PFSK-1 (cell line): ENCODE measurements around the gene FAM184B.

Experiments used
- FOXP2 ChIP-seq: optimal IDR thresholded peaks from 2 replicates; pipeline ENCODE3; 2011; ENCODE audit warnings: borderline replicate concordance, control low read depth, inconsistent platforms; ENCODE audit not compliant: insufficient read depth; ENCODE audit errors: extremely low read length, extremely low read depth
- POLR2AphosphoS5 ChIP-seq: IDR thresholded peaks from 2 replicates; pipeline ENCODE4 v1.6.1; 2012; ENCODE audit warnings: low read depth, mild to moderate bottlenecking, control low read depth, low read length, moderate library complexity
- SIN3A ChIP-seq: IDR thresholded peaks from 2 replicates; pipeline ENCODE4 v1.6.1; 2012; ENCODE audit warnings: mild to moderate bottlenecking, low read length, moderate library complexity, borderline replicate concordance; ENCODE audit not compliant: insufficient read depth
- TAF1 ChIP-seq: IDR thresholded peaks from 2 replicates; pipeline ENCODE4 v1.6.1; 2012; ENCODE audit warnings: low read length, control low read depth, borderline replicate concordance; ENCODE audit not compliant: insufficient read depth
- TF ChIP-seq, protein P1 (sequence below), 2 experiments: IDR thresholded peaks; 2 replicates each; pipeline versions ENCODE4 v1.6.1 to v1.8.0; 2011 to 2012; ENCODE audit warnings: low read depth in 2 of 2, low read length in 2 of 2, control low read depth in 1 of 2, inconsistent platforms in 1 of 2, mild to moderate bottlenecking in 1 of 2, moderate library complexity in 1 of 2; ENCODE audit not compliant: insufficient read depth in 1 of 2

FAM184B gene

DNA sequence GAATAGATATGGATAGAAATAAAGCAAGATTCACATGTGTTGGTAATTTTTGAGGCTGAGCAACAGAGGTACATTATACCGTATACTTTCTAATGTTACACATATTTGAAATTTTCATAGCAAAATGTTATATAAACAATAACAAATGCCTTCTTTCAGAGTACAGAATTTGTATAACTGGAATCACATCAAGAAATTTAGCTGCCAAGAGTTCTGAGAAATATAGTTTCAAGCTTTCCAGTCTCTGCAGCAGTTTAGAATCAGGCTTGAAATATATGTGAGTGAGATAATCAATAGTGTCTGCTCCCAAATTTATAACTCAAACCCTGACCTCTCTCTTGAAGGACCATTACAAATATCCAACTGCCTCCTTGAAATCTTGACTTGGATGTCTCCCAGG, 23.8 kb downstream of the FAM184B start:
- TF ChIP-seq SIN3A, result no peak
- no peak for TF ChIP-seq FOXP2
- TF ChIP-seq, protein P1, sequence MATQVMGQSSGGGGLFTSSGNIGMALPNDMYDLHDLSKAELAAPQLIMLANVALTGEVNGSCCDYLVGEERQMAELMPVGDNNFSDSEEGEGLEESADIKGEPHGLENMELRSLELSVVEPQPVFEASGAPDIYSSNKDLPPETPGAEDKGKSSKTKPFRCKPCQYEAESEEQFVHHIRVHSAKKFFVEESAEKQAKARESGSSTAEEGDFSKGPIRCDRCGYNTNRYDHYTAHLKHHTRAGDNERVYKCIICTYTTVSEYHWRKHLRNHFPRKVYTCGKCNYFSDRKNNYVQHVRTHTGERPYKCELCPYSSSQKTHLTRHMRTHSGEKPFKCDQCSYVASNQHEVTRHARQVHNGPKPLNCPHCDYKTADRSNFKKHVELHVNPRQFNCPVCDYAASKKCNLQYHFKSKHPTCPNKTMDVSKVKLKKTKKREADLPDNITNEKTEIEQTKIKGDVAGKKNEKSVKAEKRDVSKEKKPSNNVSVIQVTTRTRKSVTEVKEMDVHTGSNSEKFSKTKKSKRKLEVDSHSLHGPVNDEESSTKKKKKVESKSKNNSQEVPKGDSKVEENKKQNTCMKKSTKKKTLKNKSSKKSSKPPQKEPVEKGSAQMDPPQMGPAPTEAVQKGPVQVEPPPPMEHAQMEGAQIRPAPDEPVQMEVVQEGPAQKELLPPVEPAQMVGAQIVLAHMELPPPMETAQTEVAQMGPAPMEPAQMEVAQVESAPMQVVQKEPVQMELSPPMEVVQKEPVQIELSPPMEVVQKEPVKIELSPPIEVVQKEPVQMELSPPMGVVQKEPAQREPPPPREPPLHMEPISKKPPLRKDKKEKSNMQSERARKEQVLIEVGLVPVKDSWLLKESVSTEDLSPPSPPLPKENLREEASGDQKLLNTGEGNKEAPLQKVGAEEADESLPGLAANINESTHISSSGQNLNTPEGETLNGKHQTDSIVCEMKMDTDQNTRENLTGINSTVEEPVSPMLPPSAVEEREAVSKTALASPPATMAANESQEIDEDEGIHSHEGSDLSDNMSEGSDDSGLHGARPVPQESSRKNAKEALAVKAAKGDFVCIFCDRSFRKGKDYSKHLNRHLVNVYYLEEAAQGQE (IDR thresholded peaks at IDR 0.05; ENCODE audit: insufficient read depth in 1 of 2, low read depth in 2 of 2, low read length in 2 of 2), result no peak
- TF ChIP-seq POLR2AphosphoS5, result no peak
- no peak for TF ChIP-seq TAF1

DNA sequence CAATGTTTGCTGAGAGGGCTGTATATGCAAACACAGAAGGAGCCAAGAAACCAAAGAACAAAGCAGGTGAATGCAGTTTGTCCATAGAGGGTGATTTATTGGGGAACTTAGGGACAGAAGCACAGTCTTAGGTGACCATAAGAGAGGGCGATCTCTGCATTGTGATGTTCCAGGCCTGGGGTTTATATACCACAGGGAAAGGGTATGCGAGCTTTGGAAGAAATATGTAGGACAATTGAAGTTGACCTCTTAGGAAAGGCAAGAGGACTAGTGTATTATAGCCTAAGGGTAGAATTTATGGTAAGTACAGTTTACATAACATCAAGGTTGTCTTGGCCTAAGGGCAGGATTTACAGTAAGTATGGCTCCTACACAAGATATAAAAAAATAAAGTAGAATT, 27.8 kb downstream of the FAM184B start:
- TF ChIP-seq TAF1, result no peak

DNA sequence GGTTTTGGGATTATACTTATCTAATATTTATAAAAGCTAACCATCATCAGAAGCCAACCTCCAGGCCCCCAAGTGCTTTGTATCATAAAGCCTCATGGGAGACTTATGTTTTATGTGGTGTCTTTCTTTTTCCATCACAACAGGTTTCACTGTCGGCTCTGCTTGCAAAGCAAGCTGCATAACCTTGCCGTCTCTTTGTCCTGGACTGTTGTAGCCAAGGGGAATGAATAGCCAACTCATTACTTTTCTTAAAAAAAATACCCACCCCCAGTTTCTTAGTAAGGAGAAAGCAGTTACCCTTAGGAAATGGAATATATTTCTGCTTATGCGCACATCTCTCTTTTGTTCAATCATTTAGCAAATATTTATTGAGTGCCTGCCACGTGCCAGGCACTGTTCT, 40.7 kb downstream of the FAM184B start:
- TF ChIP-seq, protein P1 (IDR thresholded peaks at IDR 0.05; ENCODE audit: insufficient read depth in 1 of 2, low read depth in 2 of 2, low read length in 2 of 2), result no peak
- TF ChIP-seq SIN3A (no peak), FOXP2 (no peak), TAF1 (no peak), POLR2AphosphoS5 (no peak)

DNA sequence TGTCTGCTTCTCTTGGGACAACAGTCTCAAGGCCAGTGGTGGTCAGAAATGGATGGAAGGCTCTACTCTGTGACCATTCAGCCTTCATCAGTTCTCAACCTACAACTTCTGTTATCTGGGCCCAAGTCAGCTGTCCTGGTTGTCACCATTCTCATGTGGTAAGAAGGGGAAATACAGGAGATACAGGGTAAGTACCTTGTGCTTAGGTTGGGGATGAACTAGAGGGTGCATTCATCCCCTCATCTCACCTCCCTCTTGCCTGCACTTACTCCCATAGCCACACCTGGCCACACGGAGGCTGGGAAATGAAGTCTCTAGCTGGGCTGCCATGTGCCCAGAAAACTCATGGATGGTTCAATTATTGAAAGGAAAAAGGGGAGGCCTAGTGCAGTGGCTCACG, 44.9 kb downstream of the FAM184B start:
- TF ChIP-seq FOXP2 (no peak), SIN3A (no peak), TAF1 (no peak), POLR2AphosphoS5 (no peak)
- TF ChIP-seq, protein P1 (IDR thresholded peaks at IDR 0.05; ENCODE audit: insufficient read depth in 1 of 2, low read depth in 2 of 2, low read length in 2 of 2), result no peak

DNA sequence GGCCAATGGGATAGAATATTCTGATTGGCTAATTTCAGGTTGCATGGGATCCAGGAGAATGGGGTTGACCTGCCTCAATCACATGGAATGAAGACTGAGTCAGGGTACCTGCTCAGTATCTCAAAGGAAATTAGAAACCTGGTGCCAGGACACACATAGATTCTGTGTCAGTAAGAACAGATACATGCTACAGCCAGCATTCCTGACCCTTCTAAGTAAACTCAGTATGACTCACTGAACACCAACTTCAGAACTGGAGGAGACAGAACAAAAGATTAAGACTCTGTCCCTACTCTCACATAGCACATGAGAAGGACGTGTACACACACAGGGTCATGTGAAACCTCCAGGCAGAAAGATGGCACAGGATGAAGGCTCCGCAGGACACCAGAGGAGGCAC, 54.5 kb downstream of the FAM184B start:
- TF ChIP-seq, protein P1 (IDR thresholded peaks at IDR 0.05; ENCODE audit: insufficient read depth in 1 of 2, low read depth in 2 of 2, low read length in 2 of 2), result no peak
- TF ChIP-seq FOXP2, result no peak

DNA sequence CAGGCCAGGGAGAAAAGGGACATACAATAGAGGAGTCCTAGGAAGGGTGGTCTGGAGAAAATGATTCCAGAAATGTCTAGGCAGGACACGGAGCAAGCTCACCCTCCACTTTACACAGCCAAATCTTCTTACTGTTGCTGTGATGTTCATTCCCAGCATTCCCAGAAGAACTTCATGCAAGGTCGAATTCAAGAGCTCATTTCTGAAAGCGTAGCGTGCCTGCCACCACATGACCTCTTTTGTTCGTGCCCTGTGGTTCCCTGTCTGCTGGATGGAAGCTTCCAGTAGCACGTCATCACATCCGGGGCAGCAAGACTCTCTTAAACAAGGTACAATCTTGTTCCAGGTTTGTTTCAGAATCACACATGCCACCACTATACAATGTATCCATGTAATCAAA, 57.8 kb downstream of the FAM184B start:
- no peak for TF ChIP-seq FOXP2
- TF ChIP-seq SIN3A, result no peak
- TF ChIP-seq POLR2AphosphoS5, result no peak
- TF ChIP-seq TAF1, result no peak
- TF ChIP-seq, protein P1 (IDR thresholded peaks at IDR 0.05; ENCODE audit: insufficient read depth in 1 of 2, low read depth in 2 of 2, low read length in 2 of 2), result no peak
